ENCODE measurements around the gene PTPRM. TPM values are rescaled to one million over a fixed set of nuclear protein-coding genes. Genes with fewer than 3 reads are reported as not detected.

PTPRM gene
- total and polyA plus RNA-seq, 2 donors (not counting 3 experiments of a cell fraction or from before 2014, with no cell fraction given), result 37.4 to 43.7 TPM

DNA sequence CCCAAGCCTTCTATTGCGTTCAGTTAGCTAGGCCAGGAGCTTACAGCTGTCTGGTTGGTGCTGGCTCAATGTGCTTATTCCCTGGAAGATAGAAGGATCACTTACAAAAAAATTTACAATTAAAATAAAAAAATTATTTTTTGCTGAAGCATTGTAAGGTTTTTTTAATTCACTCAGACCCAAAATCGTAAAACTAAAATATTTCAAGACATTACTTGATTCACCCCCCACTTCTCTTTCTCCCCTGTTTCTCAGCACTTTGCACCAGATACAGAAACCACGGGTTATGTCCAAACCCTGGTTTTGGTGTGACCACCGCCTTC, 911 bp upstream of the PTPRM start:
- ChIA-PET CTCF (interaction anchor here (0.7 to 4.9 kb wide), 18 partner anchors 7 to 914 kb away, joined by 3 to 344 read pairs (median 7); no protein-coding TSS in a partner anchor), POLR2A (interaction anchor here (2.5 to 2.6 kb wide), 2 partner anchors 195 to 293 kb away, joined by 9 to 24 read pairs; no protein-coding TSS in a partner anchor)
- FAIRE-seq (no peak), DNase-seq (ENCODE audit: low read depth, low spot score) (no peak)
- Histone ChIP-seq H3K79me2 (ENCODE audit: control insufficient read depth, insufficient read depth, low read length) (no peaks in the 10 kb centered on the region), H4K20me1 (replicated peaks; ENCODE audit: control insufficient read depth, extremely low read depth, insufficient read depth, low read length) (no peaks in the 10 kb centered on the region), H3K27ac (ENCODE audit: insufficient read depth, low read depth, low read length) (peak overlapping the region; percentile 56), H3K9me1 (replicated peaks; ENCODE audit: control insufficient read depth, extremely low read depth, insufficient read depth, low read length) (no peaks in the 10 kb centered on the region), H3K27me3 (ENCODE audit: control insufficient read depth in 2 of 2, insufficient read depth in 2 of 2, low read length in 2 of 2) (no peaks in the 10 kb centered on the region), H2AFZ (ENCODE audit: low read depth, low read length) (peak overlapping the region; percentile 71), H3K4me2 (ENCODE audit: insufficient read depth, low read length) (peak overlapping the region; percentile 86), H3K9me3 (replicated peaks; ENCODE audit: control insufficient read depth, insufficient read depth, low read length) (no peaks in the 10 kb centered on the region), H3K4me1 (ENCODE audit: control insufficient read depth, extremely low read depth, insufficient read depth, low read length) (peaks cover 24% of the 10 kb centered on the region), H3K9ac (replicated peaks; ENCODE audit: extremely low read depth, insufficient read depth, low read length) (peak overlapping the region; percentile 88), H3K36me3 (ENCODE audit: control insufficient read depth in 2 of 2, extremely low read depth in 1 of 2, insufficient read depth in 2 of 2, low read length in 2 of 2) (no peaks in the 10 kb centered on the region), H3K4me3 (replicated peaks in 1 of 3; ENCODE audit: insufficient read depth in 1 of 3, low read depth in 1 of 3, low read length in 3 of 3) (peak overlapping the region; percentile 56 to 93 (median 68))
- no TSS peak for BruUV-seq (replicated peaks)
- no peak for TF ChIP-seq POLR2AphosphoS5 (IDR thresholded peaks at IDR 0.05; ENCODE audit: insufficient read depth, low read depth, low read length)
- no peak for TF ChIP-seq MYC (IDR thresholded peaks at IDR 0.05; ENCODE audit: low read depth, low read length)
- TF ChIP-seq, protein P1, sequence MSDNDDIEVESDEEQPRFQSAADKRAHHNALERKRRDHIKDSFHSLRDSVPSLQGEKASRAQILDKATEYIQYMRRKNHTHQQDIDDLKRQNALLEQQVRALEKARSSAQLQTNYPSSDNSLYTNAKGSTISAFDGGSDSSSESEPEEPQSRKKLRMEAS (IDR thresholded peaks at IDR 0.05; ENCODE audit: insufficient read depth, insufficient read length), result no peak
- TF ChIP-seq, protein P2, sequence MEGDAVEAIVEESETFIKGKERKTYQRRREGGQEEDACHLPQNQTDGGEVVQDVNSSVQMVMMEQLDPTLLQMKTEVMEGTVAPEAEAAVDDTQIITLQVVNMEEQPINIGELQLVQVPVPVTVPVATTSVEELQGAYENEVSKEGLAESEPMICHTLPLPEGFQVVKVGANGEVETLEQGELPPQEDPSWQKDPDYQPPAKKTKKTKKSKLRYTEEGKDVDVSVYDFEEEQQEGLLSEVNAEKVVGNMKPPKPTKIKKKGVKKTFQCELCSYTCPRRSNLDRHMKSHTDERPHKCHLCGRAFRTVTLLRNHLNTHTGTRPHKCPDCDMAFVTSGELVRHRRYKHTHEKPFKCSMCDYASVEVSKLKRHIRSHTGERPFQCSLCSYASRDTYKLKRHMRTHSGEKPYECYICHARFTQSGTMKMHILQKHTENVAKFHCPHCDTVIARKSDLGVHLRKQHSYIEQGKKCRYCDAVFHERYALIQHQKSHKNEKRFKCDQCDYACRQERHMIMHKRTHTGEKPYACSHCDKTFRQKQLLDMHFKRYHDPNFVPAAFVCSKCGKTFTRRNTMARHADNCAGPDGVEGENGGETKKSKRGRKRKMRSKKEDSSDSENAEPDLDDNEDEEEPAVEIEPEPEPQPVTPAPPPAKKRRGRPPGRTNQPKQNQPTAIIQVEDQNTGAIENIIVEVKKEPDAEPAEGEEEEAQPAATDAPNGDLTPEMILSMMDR (IDR thresholded peaks at IDR 0.05; ENCODE audit: extremely low read depth in 1 of 2, insufficient read depth in 1 of 2, low read depth in 1 of 2, low read length in 2 of 2), result no peak
- no peak for TF ChIP-seq EZH2 (IDR thresholded peaks at IDR 0.05; ENCODE audit: borderline replicate concordance, low read depth, low read length, severe bottlenecking)
- dilution Hi-C loops (cut with MboI; ENCODE audit: extremely low pct_ligation_motif_present, low sequenced_read_pairs) (no loop called here), intact Hi-C loops (cut with micrococcal nuclease) (loop anchor here (2.0 to 5.0 kb wide), 3 partner anchors 113 to 241 kb away; no protein-coding TSS in a partner anchor)

Measured in endothelial cell of umbilical vein (primary cell).